Measurements from ENCODE around the gene HSPA8.

GRCh38 chr11:123011510-123011909 lies 50.4 kb downstream of the HSPA8 start:
- TF ChIP-seq CTCF (conservative IDR thresholded peaks at IDR 0.05; ENCODE audit: low read length) (no peak), EZH2phosphoT487 (IDR thresholded peaks at IDR 0.05; ENCODE audit: borderline replicate concordance, low read depth, low read length) (no peak)

Data from OCI-LY7 (cell line).